ENCODE data around the gene CSPG4.
"Not testable (repeated sequence)": the region's sequence is repeated elsewhere in the genome, so short reads cannot be mapped to it uniquely, and the experiment has no call there.

CSPG4 gene

GRCh38 chr15:75705854-75706681, 6.6 kb downstream of the CSPG4 start:
- FAIRE-seq (peak; percentile 80), DNase-seq (ENCODE audit: insufficient read length, low spot score) (no peak)

- not testable (repeated sequence) for DNase-seq (ENCODE audit: insufficient read length, low spot score); FAIRE-seq
These were observed 7.3 kb downstream of the CSPG4 start for GRCh38 chr15:75705375-75705774.

- DNase-seq (ENCODE audit: insufficient read length, low spot score): no peak
- FAIRE-seq: no peak
These were observed 8.0 kb downstream of the CSPG4 start for GRCh38 chr15:75704618-75705017.

GRCh38 chr15:75704263-75704615, 8.4 kb downstream of the CSPG4 start:
- no peak for DNase-seq (ENCODE audit: insufficient read length, low spot score)
- FAIRE-seq: no peak

- peak; percentile 97 for FAIRE-seq
- not testable (repeated sequence) for DNase-seq (ENCODE audit: insufficient read length, low spot score)
These were observed 9.0 kb downstream of the CSPG4 start for GRCh38 chr15:75703440-75704262.

GRCh38 chr15:75702436-75702835, 10.2 kb downstream of the CSPG4 start:
- FAIRE-seq (no peak), DNase-seq (ENCODE audit: insufficient read length, low spot score) (no peak)

- not testable (repeated sequence) for FAIRE-seq; DNase-seq (ENCODE audit: insufficient read length, low spot score)
These were observed 11.3 kb downstream of the CSPG4 start for GRCh38 chr15:75701071-75702003.

GRCh38 chr15:75699961-75700874, 12.4 kb downstream of the CSPG4 start:
- not testable (repeated sequence) for DNase-seq (ENCODE audit: insufficient read length, low spot score)
- peak; percentile 38 for FAIRE-seq

GRCh38 chr15:75699517-75699916, 13.1 kb downstream of the CSPG4 start:
- DNase-seq (ENCODE audit: insufficient read length, low spot score); FAIRE-seq: not testable (repeated sequence)

GRCh38 chr15:75697974-75698747, 14.5 kb downstream of the CSPG4 start:
- not testable (repeated sequence) for FAIRE-seq; DNase-seq (ENCODE audit: insufficient read length, low spot score)

GRCh38 chr15:75697523-75697922, 15.1 kb downstream of the CSPG4 start:
- DNase-seq (ENCODE audit: insufficient read length, low spot score) (no peak), FAIRE-seq (no peak)

- no peak for DNase-seq (ENCODE audit: insufficient read length, low spot score)
- no peak for FAIRE-seq
These were observed 15.8 kb downstream of the CSPG4 start for GRCh38 chr15:75696854-75697259.

GRCh38 chr15:75696311-75696720, 16.3 kb downstream of the CSPG4 start:
- no peak for DNase-seq (ENCODE audit: insufficient read length, low spot score)
- no peak for FAIRE-seq

- DNase-seq (ENCODE audit: insufficient read length, low spot score): no peak
- FAIRE-seq: no peak
These were observed 16.9 kb downstream of the CSPG4 start for GRCh38 chr15:75695634-75696310.

- FAIRE-seq: no peak
- DNase-seq (ENCODE audit: insufficient read length, low spot score): no peak
These were observed 17.4 kb downstream of the CSPG4 start for GRCh38 chr15:75695220-75695619.

- DNase-seq (ENCODE audit: insufficient read length, low spot score) (peak; percentile 75), FAIRE-seq (peak; percentile 76)
These were observed 18.1 kb downstream of the CSPG4 start for GRCh38 chr15:75694241-75695182.

Measured in HTR-8/SVneo (cell line).